Endothelial cell of umbilical vein (primary cell): Measurements from ENCODE around the gene FLT1. TPM values are rescaled to one million over a fixed set of nuclear protein-coding genes. Genes with fewer than 3 reads are reported as not detected.

Source experiments
- BruUV-seq: library from RNA; stranded (reverse); fragments of 400-500 nt; replicated peaks from 2 replicates; lab custom pipeline; 2021; lab: Mats Ljungman, UMichigan
- CTCF ChIA-PET: fragments of 300-600, 350-600 bp; sonication (Branson Sonifier 250); formaldehyde crosslinking; loops from one replicate; lab custom pipeline; 2021; ENCODE audit warnings: antibody characterized with exemption, inconsistent platforms; lab: Charles Lee
- POLR2A ChIA-PET: fragments of 300-600, 350-600 bp; sonication (Branson Sonifier 250); formaldehyde crosslinking; loops from one replicate; lab custom pipeline; 2021; ENCODE audit warnings: antibody characterized with exemption, inconsistent platforms; lab: Charles Lee
- DNase-seq: peaks from one replicate; pipeline ENCODE4 v3.0.0-alpha.2; 2011; ENCODE audit warnings: low read depth, low spot score
- FAIRE-seq: peaks from 2 replicates; lab custom pipeline; 2011; peaks lifted over from hg19 to GRCh38; lab: Jason Lieb, UNC
- H2AFZ ChIP-seq: 2 replicates; pipeline ENCODE4 v1.6.0; 2012; ENCODE audit warnings: low read depth, low read length, control low read depth, inconsistent platforms
- H3K27ac ChIP-seq: 2 replicates; pipeline ENCODE4 v1.5.1; 2011; ENCODE audit warnings: low read depth, mild to moderate bottlenecking, control low read depth, low read length, moderate library complexity; ENCODE audit not compliant: insufficient read depth
- H3K27me3 ChIP-seq, 2 experiments: 2 replicates each; pipeline versions ENCODE4 v1.6.0 to v1.6.1; 2011; ENCODE audit warnings: low read length in 2 of 2, mixed read lengths in 1 of 2; ENCODE audit not compliant: control insufficient read depth in 2 of 2, insufficient read depth in 2 of 2
- H3K36me3 ChIP-seq, 2 experiments: 2 replicates in 1 of 2; 3 replicates in 1 of 2; pipeline ENCODE4 v1.5.1; 2011; ENCODE audit warnings: low read length in 2 of 2, mild to moderate bottlenecking in 1 of 2, moderate library complexity in 1 of 2; ENCODE audit not compliant: control insufficient read depth in 2 of 2, insufficient read depth in 2 of 2; ENCODE audit errors: extremely low read depth in 1 of 2
- H3K4me1 ChIP-seq: 3 replicates; pipeline ENCODE4 v1.5.1; 2011; ENCODE audit warnings: mild to moderate bottlenecking, low read length; ENCODE audit not compliant: control insufficient read depth, insufficient read depth; ENCODE audit errors: extremely low read depth
- H3K4me2 ChIP-seq: 2 replicates; pipeline ENCODE4 v1.6.1; 2011; ENCODE audit warnings: low read length, control low read depth, mixed read lengths; ENCODE audit not compliant: insufficient read depth
- H3K4me3 ChIP-seq, 3 experiments: fragments of 200-600 bp in 1 of 3; sonication (generic), shearing (Covaris generic) in 1 of 3; replicated peaks in 1 of 3; 2 replicates each; pipeline ENCODE4 v1.5.1; 2011 to 2016; ENCODE audit warnings: control low read depth in 3 of 3, low read length in 3 of 3, mild to moderate bottlenecking in 2 of 3, inconsistent platforms in 1 of 3, low read depth in 1 of 3, moderate library complexity in 1 of 3; ENCODE audit not compliant: insufficient read depth in 1 of 3
- H3K79me2 ChIP-seq: 2 replicates; pipeline ENCODE4 v1.6.0; 2012; ENCODE audit warnings: low read length, inconsistent platforms; ENCODE audit not compliant: control insufficient read depth, insufficient read depth
- H3K9ac ChIP-seq: replicated peaks from 2 replicates; pipeline ENCODE3; 2011; ENCODE audit warnings: low read length, control low read depth; ENCODE audit not compliant: insufficient read depth; ENCODE audit errors: extremely low read depth
- H3K9me1 ChIP-seq: replicated peaks from 3 replicates; pipeline ENCODE4 v1.6.0; 2011; ENCODE audit warnings: mild to moderate bottlenecking, low read length; ENCODE audit not compliant: control insufficient read depth, insufficient read depth; ENCODE audit errors: extremely low read depth
- H3K9me3 ChIP-seq: replicated peaks from 2 replicates; pipeline ENCODE4 v1.5.1; 2012; ENCODE audit warnings: low read length, inconsistent platforms; ENCODE audit not compliant: control insufficient read depth, insufficient read depth
- H4K20me1 ChIP-seq: replicated peaks from 2 replicates; pipeline ENCODE3; 2011; ENCODE audit warnings: mild to moderate bottlenecking, low read length; ENCODE audit not compliant: control insufficient read depth, insufficient read depth; ENCODE audit errors: extremely low read depth
- EZH2 ChIP-seq: IDR thresholded peaks from 2 replicates; pipeline ENCODE4 v1.6.1; 2012; ENCODE audit warnings: borderline replicate concordance, low read depth, mild to moderate bottlenecking, moderate library complexity, low read length, inconsistent platforms; ENCODE audit not compliant: severe bottlenecking
- FOS ChIP-seq: IDR thresholded peaks from 2 replicates; pipeline ENCODE4 v1.6.1; 2011; ENCODE audit warnings: mild to moderate bottlenecking, low read length, moderate library complexity, borderline replicate concordance; ENCODE audit not compliant: insufficient read depth
- GATA2 ChIP-seq: IDR thresholded peaks from 2 replicates; pipeline ENCODE4 v1.7.0; 2011; ENCODE audit warnings: low read depth, mild to moderate bottlenecking, moderate library complexity, mixed read lengths, low read length; ENCODE audit not compliant: insufficient read length, insufficient read depth
- JUN ChIP-seq: IDR thresholded peaks from 2 replicates; pipeline ENCODE4 v1.6.1; 2011; ENCODE audit warnings: borderline replicate concordance, low read depth; ENCODE audit not compliant: insufficient read length, insufficient read depth
- MYC ChIP-seq: IDR thresholded peaks from one replicate; pipeline ENCODE4 v1.6.1; 2011; ENCODE audit warnings: mild to moderate bottlenecking, low read depth, low read length
- POLR2A ChIP-seq: IDR thresholded peaks from 2 replicates; pipeline ENCODE4 v1.6.1; 2012; ENCODE audit warnings: low read depth, mild to moderate bottlenecking, control low read depth, low read length
- POLR2AphosphoS5 ChIP-seq: IDR thresholded peaks from 2 replicates; pipeline ENCODE4 v1.6.1; 2012; ENCODE audit warnings: low read depth, mild to moderate bottlenecking, control low read depth, low read length, moderate library complexity; ENCODE audit not compliant: insufficient read depth
- dilution Hi-C: fragments of 300-500 bp; cut with MboI; formaldehyde crosslinking; loops from one replicate; pipeline ENCODE4 v1.15.0; 2019; ENCODE audit warnings: low sequenced_read_pairs; ENCODE audit not compliant: extremely low pct_ligation_motif_present
- intact Hi-C: fragments of 100-400 bp; cut with micrococcal nuclease; formaldehyde crosslinking; loops from one replicate; pipeline ENCODE4 v1.10.0; 2022
- polyA plus RNA-seq, 4 experiments: library from polyadenylated mRNA; depleted of rRNA in 3 of 4; stranded (reverse) in 3 of 4; unstranded in 1 of 4; fragments of >200 nt; gene quantifications; 2 replicates each; pipeline versions ENCODE4 v1.2.1 to v1.2.3, GENCODE V29; 2011 to 2012; ENCODE audit warnings: missing spikeins in 1 of 4
- total RNA-seq: library from RNA; stranded (reverse); gene quantifications from 2 replicates; pipeline ENCODE4 v1.2.3, GENCODE V29; 2021
- TF ChIP-seq, protein P1 (sequence below), 2 donors: IDR thresholded peaks; 1 replicate in 1 of 2; 2 replicates in 1 of 2; pipeline ENCODE4 v1.5.1; 2011; ENCODE audit warnings: low read length in 2 of 2, mild to moderate bottlenecking in 2 of 2, moderate library complexity in 2 of 2, control low read depth in 1 of 2, inconsistent platforms in 1 of 2, low read depth in 1 of 2; ENCODE audit not compliant: insufficient read depth in 1 of 2; ENCODE audit errors: extremely low read depth in 1 of 2
- TF ChIP-seq, protein P2 (sequence below): IDR thresholded peaks from 2 replicates; pipeline ENCODE4 v1.6.1; 2011; ENCODE audit not compliant: insufficient read depth, insufficient read length

The FLT1 gene
- total and polyA plus RNA-seq, 2 donors (not counting 3 experiments of a cell fraction or from before 2014, with no cell fraction given) = 16.0 to 104 TPM

DNA sequence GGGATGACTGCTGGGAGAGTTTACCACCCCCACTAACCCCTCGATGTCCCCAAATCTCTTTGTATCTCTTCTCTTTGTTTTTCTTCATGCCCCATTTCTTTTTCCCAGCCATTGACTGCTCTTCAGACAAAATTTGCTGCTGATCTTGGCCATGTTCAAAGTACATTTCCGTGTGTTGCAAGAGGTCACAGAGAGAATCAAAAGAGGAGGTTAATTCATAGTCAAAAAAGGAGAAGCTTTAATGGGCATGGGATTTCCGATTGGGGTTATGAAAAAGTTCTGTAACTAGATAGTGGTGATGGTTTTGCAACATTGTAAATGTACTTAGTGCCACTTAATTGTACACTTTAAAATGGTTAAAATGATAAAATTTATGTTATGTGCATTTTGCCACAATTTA, 121.1 kb downstream of the FLT1 start:
- no peak overlapping the region for H3K9ac ChIP-seq
- peaks cover 14% of the 10 kb centered on the region for H3K4me1 ChIP-seq
- no peaks in the 10 kb centered on the region for H3K9me3 ChIP-seq
- intact Hi-C loops (no loop called here), dilution Hi-C loops (no loop called here)
- FAIRE-seq = no peak
- H4K20me1 ChIP-seq = no peaks in the 10 kb centered on the region
- BruUV-seq = no TSS peak
- ChIA-PET POLR2A (no interaction called here), CTCF (no interaction called here)
- H3K79me2 ChIP-seq = no peaks in the 10 kb centered on the region
- no peaks in the 10 kb centered on the region for H3K9me1 ChIP-seq
- no peak for DNase-seq
- no peak overlapping the region for H3K4me2 ChIP-seq
- TF ChIP-seq MYC (no peak), POLR2AphosphoS5 (no peak), GATA2 (no peak), FOS (no peak), POLR2A (no peak), EZH2 (no peak), JUN (no peak)
- TF ChIP-seq, protein P1, sequence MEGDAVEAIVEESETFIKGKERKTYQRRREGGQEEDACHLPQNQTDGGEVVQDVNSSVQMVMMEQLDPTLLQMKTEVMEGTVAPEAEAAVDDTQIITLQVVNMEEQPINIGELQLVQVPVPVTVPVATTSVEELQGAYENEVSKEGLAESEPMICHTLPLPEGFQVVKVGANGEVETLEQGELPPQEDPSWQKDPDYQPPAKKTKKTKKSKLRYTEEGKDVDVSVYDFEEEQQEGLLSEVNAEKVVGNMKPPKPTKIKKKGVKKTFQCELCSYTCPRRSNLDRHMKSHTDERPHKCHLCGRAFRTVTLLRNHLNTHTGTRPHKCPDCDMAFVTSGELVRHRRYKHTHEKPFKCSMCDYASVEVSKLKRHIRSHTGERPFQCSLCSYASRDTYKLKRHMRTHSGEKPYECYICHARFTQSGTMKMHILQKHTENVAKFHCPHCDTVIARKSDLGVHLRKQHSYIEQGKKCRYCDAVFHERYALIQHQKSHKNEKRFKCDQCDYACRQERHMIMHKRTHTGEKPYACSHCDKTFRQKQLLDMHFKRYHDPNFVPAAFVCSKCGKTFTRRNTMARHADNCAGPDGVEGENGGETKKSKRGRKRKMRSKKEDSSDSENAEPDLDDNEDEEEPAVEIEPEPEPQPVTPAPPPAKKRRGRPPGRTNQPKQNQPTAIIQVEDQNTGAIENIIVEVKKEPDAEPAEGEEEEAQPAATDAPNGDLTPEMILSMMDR (IDR thresholded peaks at IDR 0.05; ENCODE audit: extremely low read depth in 1 of 2, insufficient read depth in 1 of 2, low read depth in 1 of 2, low read length in 2 of 2) = no peak
- TF ChIP-seq, protein P2, sequence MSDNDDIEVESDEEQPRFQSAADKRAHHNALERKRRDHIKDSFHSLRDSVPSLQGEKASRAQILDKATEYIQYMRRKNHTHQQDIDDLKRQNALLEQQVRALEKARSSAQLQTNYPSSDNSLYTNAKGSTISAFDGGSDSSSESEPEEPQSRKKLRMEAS = no peak
- H3K27me3 ChIP-seq = no peaks in the 10 kb centered on the region
- H3K4me3 ChIP-seq = no peak overlapping the region
- H2AFZ ChIP-seq = no peak overlapping the region
- no peak overlapping the region for H3K27ac ChIP-seq
- peaks cover 0 to 2% of the 10 kb centered on the region in 2 experiments for H3K36me3 ChIP-seq
